Gastroesophageal sphincter (tissue), 3 donors: ENCODE data around the gene CUBN.

Source experiments
- CTCF ChIP-seq, 4 experiments: fragments of 200-600 bp in 2 of 4; fragments of 450-650 bp in 2 of 4; sonication (generic) in 1 of 4; IDR thresholded peaks; one replicate each; pipeline ENCODE4 v1.5.1; 2017 to 2019; ENCODE audit warnings: antibody characterized with exemption in 4 of 4, mild to moderate bottlenecking in 2 of 4, moderate library complexity in 2 of 4
- EP300 ChIP-seq: sonication (generic); formaldehyde crosslinking; IDR thresholded peaks from one replicate; pipeline ENCODE4 v1.6.1; 2017; ENCODE audit warnings: antibody characterized with exemption, mild to moderate bottlenecking
- POLR2A ChIP-seq, 2 donors: fragments of 450-650 bp; IDR thresholded peaks; one replicate each; pipeline ENCODE4 v1.6.1; 2017; ENCODE audit warnings: antibody characterized with exemption in 2 of 2, mild to moderate bottlenecking in 2 of 2, moderate library complexity in 1 of 2

GRCh38 chr10:16968416-16969041 lies 161.1 kb downstream of the CUBN start:
- TF ChIP-seq CTCF (IDR thresholded peaks at IDR 0.05) (no peak), EP300 (no peak), POLR2A (IDR thresholded peaks at IDR 0.05) (no peak)
